Lung (tissue), 12 donors: Measurements from ENCODE around the gene PLA2G5. TPM values are rescaled to one million over a fixed set of nuclear protein-coding genes. Genes with fewer than 3 reads are reported as not detected.
"Not testable (repeated sequence)": the region's sequence is repeated elsewhere in the genome, so short reads cannot be mapped to it uniquely, and the experiment has no call there.

ENCODE experiments used
- ATAC-seq: fragments of 200-7000 bp; cut with Tn5 transposase; one replicate; pipeline ENCODE4 v1.9.1; 2020; ENCODE audit warnings: moderate number of reproducible peaks; ENCODE audit not compliant: insufficient read depth, low FRiP score
- DNase-seq, 3 donors: peaks; one replicate each; pipeline ENCODE4 v3.0.0-alpha.2; 2013 to 2017
- H3K27ac ChIP-seq, 2 donors: one replicate each; pipeline ENCODE4 v1.5.1; 2013; ENCODE audit warnings: mild to moderate bottlenecking in 2 of 2, moderate library complexity in 2 of 2, control low read depth in 1 of 2, inconsistent platforms in 1 of 2, low read depth in 1 of 2, low read length in 1 of 2
- H3K27me3 ChIP-seq, 3 donors: one replicate each; pipeline ENCODE4 v1.5.1; 2013; ENCODE audit warnings: low read length in 2 of 3; ENCODE audit not compliant: control insufficient read depth in 3 of 3, insufficient read depth in 3 of 3
- H3K36me3 ChIP-seq, 4 donors: one replicate each; pipeline ENCODE4 v1.5.1; 2013; ENCODE audit warnings: low read length in 4 of 4, mild to moderate bottlenecking in 1 of 4, moderate library complexity in 1 of 4; ENCODE audit not compliant: control insufficient read depth in 4 of 4, insufficient read depth in 4 of 4
- H3K4me1 ChIP-seq, 5 donors: one replicate each; pipeline ENCODE4 v1.5.1; 2013; ENCODE audit warnings: low read length in 5 of 5, mild to moderate bottlenecking in 2 of 5, moderate library complexity in 1 of 5; ENCODE audit not compliant: control insufficient read depth in 5 of 5, insufficient read depth in 5 of 5
- H3K4me3 ChIP-seq: one replicate; pipeline ENCODE4 v1.5.1; 2013; ENCODE audit warnings: mild to moderate bottlenecking, control low read depth, moderate library complexity
- H3K9ac ChIP-seq, 2 donors: one replicate each; pipeline ENCODE4 v1.5.1; 2013; ENCODE audit warnings: low read length in 2 of 2, control low read depth in 1 of 2; ENCODE audit not compliant: insufficient read depth in 1 of 2
- H3K9me3 ChIP-seq, 4 donors: one replicate each; pipeline ENCODE4 v1.5.1; 2013; ENCODE audit warnings: low read length in 3 of 4, mild to moderate bottlenecking in 1 of 4, moderate library complexity in 1 of 4; ENCODE audit not compliant: control insufficient read depth in 4 of 4, insufficient read depth in 3 of 4
- CTCF ChIP-seq: IDR thresholded peaks from 2 replicates; pipeline ENCODE4 v1.5.1; 2012; ENCODE audit warnings: mild to moderate bottlenecking; ENCODE audit errors: control extremely low read depth, extremely low read depth
- WGBS, 2 donors: extraction: QIAGEN DNeasy Blood & Tissue Kit; methylation state at CpG; one replicate each; pipeline ENCODE4 v1.1.7; 2013; 5-methylcytosine and 5-hydroxymethylcytosine counted together
- polyA plus RNA-seq, 2 donors: library from polyadenylated mRNA; stranded (reverse); fragments of 200-250 nt; gene quantifications; one replicate each; pipeline ENCODE4 v1.2.1, GENCODE V29; 2013
- total RNA-seq, 2 donors: library from RNA; depleted of rRNA in 1 of 2; stranded (reverse); fragments of >200 nt in 1 of 2; gene quantifications; one replicate each; pipeline ENCODE4 v1.2.1, GENCODE V29; 2014 to 2021
- donor health status: control.
- donor health status: control.
- donor health status: Bipolar disorder and iron deficiency.
- donor health status: healthy.
- donor health status: DM: yes; HTN: yes; CAD: no.

PLA2G5 gene
- total and polyA plus RNA-seq, 4 donors = 1.1 to 6.5 (median 2.6) TPM

GRCh38 chr1:20029178-20029912 lies 40.6 kb upstream of the PLA2G5 start:
- no peak for TF ChIP-seq CTCF
- H3K9ac ChIP-seq = no peak overlapping the region
- H3K9me3 ChIP-seq = no peaks in the 10 kb centered on the region
- DNase-seq = no peak
- peak overlapping the region in 1 of 2 donors; percentile 70 for H3K27ac ChIP-seq
- no peak for ATAC-seq
- no peaks in the 10 kb centered on the region for H3K27me3 ChIP-seq
- 77 to 86% methylated on average over 20 of the region's 20 CpGs for WGBS, 2 donors
- H3K36me3 ChIP-seq = no peaks in the 10 kb centered on the region
- H3K4me3 ChIP-seq = no peak overlapping the region
- H3K4me1 ChIP-seq = no peaks in the 10 kb centered on the region

- not testable (repeated sequence) for H3K4me3 ChIP-seq, H3K9me3 ChIP-seq, H3K4me1 ChIP-seq, DNase-seq, H3K27me3 ChIP-seq, H3K36me3 ChIP-seq, H3K9ac ChIP-seq, ATAC-seq
- H3K27ac ChIP-seq = peak overlapping the region in 1 of 2 donors; percentile 70
- 90 to 94% methylated on average over 6 of the region's 6 CpGs for WGBS, 2 donors
Measured at GRCh38 chr1:20030436-20031151, 39.4 kb upstream of the PLA2G5 start.

GRCh38 chr1:20031161-20031560 lies 38.8 kb upstream of the PLA2G5 start:
- TF ChIP-seq CTCF = no peak
- Histone ChIP-seq H3K36me3 (no peaks in the 10 kb centered on the region), H3K9ac (no peak overlapping the region), H3K27me3 (no peaks in the 10 kb centered on the region), H3K27ac (peak overlapping the region in 1 of 2 donors; percentile 70), H3K9me3 (peaks cover 0 to 4% (median 0%) of the 10 kb centered on the region in 4 donors), H3K4me3 (no peak overlapping the region), H3K4me1 (no peaks in the 10 kb centered on the region)
- ATAC-seq = no peak
- no peak for DNase-seq
- WGBS, 2 donors = 57 to 70% methylated on average over 5 of the region's 5 CpGs

GRCh38 chr1:20031836-20032235 lies 38.2 kb upstream of the PLA2G5 start:
- ATAC-seq (no peak), DNase-seq (no peak)
- no peak overlapping the region for H3K27ac ChIP-seq
- no peaks in the 10 kb centered on the region for H3K4me1 ChIP-seq
- H3K36me3 ChIP-seq = no peaks in the 10 kb centered on the region
- no peak for TF ChIP-seq CTCF
- H3K27me3 ChIP-seq = no peaks in the 10 kb centered on the region
- H3K4me3 ChIP-seq = no peak overlapping the region
- 78 to 96% methylated on average over 2 of the region's 2 CpGs for WGBS, 2 donors
- no peak overlapping the region for H3K9ac ChIP-seq
- peaks cover 0 to 5% (median 0%) of the 10 kb centered on the region in 4 donors for H3K9me3 ChIP-seq
